Natural killer cell (primary cell): ENCODE measurements around the gene SCAMP4. TPM values are rescaled to one million over a fixed set of nuclear protein-coding genes. Genes with fewer than 3 reads are reported as not detected.
A peak's percentile ranks its signal among the peaks of the same experiment; 100 is the strongest.

Source experiments
- ATAC-seq, 3 donors: fragments of 150-1000 bp in 2 of 3; fragments of 200-7000 bp in 1 of 3; cut with Tn5 transposase; 1 replicate in 1 of 3; 2 replicates in 2 of 3; pipeline ENCODE4 v1.10.0; 2021; ENCODE audit warnings: mild to moderate bottlenecking in 2 of 3, moderate library complexity in 2 of 3
- DNase-seq, 2 donors: peaks; one replicate each; pipeline versions ENCODE4 v3.0.0 to v3.0.0-alpha.2; 2013 to 2021; ENCODE audit warnings: mixed read lengths in 1 of 2
- H3K27ac ChIP-seq: one replicate; pipeline ENCODE4 v1.5.1; 2013; ENCODE audit warnings: mild to moderate bottlenecking, low read length
- H3K27me3 ChIP-seq: one replicate; pipeline ENCODE4 v1.6.1; 2013; ENCODE audit warnings: low read length; ENCODE audit not compliant: control insufficient read depth, insufficient read depth
- H3K36me3 ChIP-seq: one replicate; pipeline ENCODE4 v1.6.1; 2013; ENCODE audit warnings: low read length; ENCODE audit not compliant: control insufficient read depth, insufficient read depth
- H3K4me1 ChIP-seq: one replicate; pipeline ENCODE4 v1.6.1; 2013; ENCODE audit warnings: low read length; ENCODE audit not compliant: control insufficient read depth, insufficient read depth
- H3K4me3 ChIP-seq: one replicate; pipeline ENCODE4 v1.5.1; 2013; ENCODE audit warnings: low read length
- H3K9me3 ChIP-seq: one replicate; pipeline ENCODE4 v1.6.1; 2013; ENCODE audit warnings: low read length; ENCODE audit not compliant: control insufficient read depth, insufficient read depth
- H3K27ac Mint-ChIP-seq, 2 donors: one replicate each; pipeline ENCODE4 v1.8.0; 2022; ENCODE audit warnings: mild to moderate bottlenecking in 2 of 2, mixed read lengths in 2 of 2, moderate library complexity in 1 of 2
- H3K27me3 Mint-ChIP-seq, 2 donors: one replicate each; pipeline ENCODE4 v1.8.0; 2022; ENCODE audit warnings: low read depth in 2 of 2, mixed read lengths in 2 of 2
- H3K36me3 Mint-ChIP-seq: one replicate; pipeline ENCODE4 v1.8.0; 2022; ENCODE audit warnings: mixed read lengths
- H3K4me1 Mint-ChIP-seq, 2 donors: one replicate each; pipeline ENCODE4 v1.8.0; 2022; ENCODE audit warnings: mixed read lengths in 2 of 2
- H3K4me3 Mint-ChIP-seq: one replicate; pipeline ENCODE4 v1.8.0; 2022; ENCODE audit warnings: mild to moderate bottlenecking, moderate library complexity, mixed read lengths
- H3K9me3 Mint-ChIP-seq, 2 donors: one replicate each; pipeline ENCODE4 v1.8.0; 2022; ENCODE audit warnings: mixed read lengths in 2 of 2
- CTCF ChIP-seq: fragments of 200-600 bp; IDR thresholded peaks from one replicate; pipeline ENCODE4 v1.8.0; 2022; ENCODE audit warnings: antibody characterized with exemption
- WGBS: methylation state at CpG from one replicate; pipeline ENCODE4 v1.1.7; 2013; ENCODE audit warnings: missing lambda C conversion rate; ENCODE audit not compliant: insufficient coverage; 5-methylcytosine and 5-hydroxymethylcytosine counted together
- intact Hi-C: fragments of 100-400 bp; cut with micrococcal nuclease; formaldehyde crosslinking; loops from one replicate; pipeline ENCODE4 v1.14.2; 2022
- total RNA-seq, 4 donors: library from RNA; stranded (reverse); fragments of 120-200 nt in 1 of 4; gene quantifications; one replicate each; pipeline versions ENCODE4 v1.2.3 to v1.2.4, GENCODE V29; 2013 to 2022

The SCAMP4 gene
- total RNA-seq, 3 donors from 2014 or later (not counting 1 experiment from before 2014, with no cell fraction given), result 43.1 to 53.7 (median 46.9) TPM

GRCh38 chr19:1942934-1943555 is 37.8 kb downstream of the SCAMP4 start:
- no peaks in the 10 kb centered on the region for H3K27me3 Mint-ChIP-seq
- intact Hi-C loops, result no loop called here

GRCh38 chr19:1943661-1944087 is 38.5 kb downstream of the SCAMP4 start:
- Mint-ChIP-seq H3K27ac (peak overlapping the region; percentile 94 to 96), H3K36me3 (no peaks in the 10 kb centered on the region), H3K27me3 (no peaks in the 10 kb centered on the region), H3K4me3 (peak overlapping the region; percentile 94), H3K4me1 (peaks cover 19 to 44% of the 10 kb centered on the region in 2 donors), H3K9me3 (no peaks in the 10 kb centered on the region)
- H3K27ac ChIP-seq, result peak overlapping the region; percentile 99
- peaks cover 61% of the 10 kb centered on the region for H3K4me1 ChIP-seq
- no peaks in the 10 kb centered on the region for H3K27me3 ChIP-seq
- 81% methylated on average over 22 of the region's 22 CpGs for WGBS
- no peak overlapping the region for H3K4me3 ChIP-seq
- intact Hi-C loops, result no loop called here
- ATAC-seq, result no peak
- no peak for DNase-seq
- no peaks in the 10 kb centered on the region for H3K9me3 ChIP-seq
- TF ChIP-seq CTCF, result no peak
- H3K36me3 ChIP-seq, result peaks cover 3% of the 10 kb centered on the region

More at GRCh38 chr19:1942934-1943555, 37.8 kb downstream of the SCAMP4 start:
- Histone ChIP-seq H3K27ac (peak overlapping the region; percentile 99), H3K4me1 (peaks cover 60% of the 10 kb centered on the region), H3K36me3 (peaks cover 3% of the 10 kb centered on the region), H3K27me3 (no peaks in the 10 kb centered on the region), H3K9me3 (no peaks in the 10 kb centered on the region), H3K4me3 (peak overlapping the region; percentile 78)
- DNase-seq, result peak in 1 of 2 donors; percentile 61
- H3K27ac Mint-ChIP-seq, result peak overlapping the region; percentile 94 to 96
- peaks cover 16 to 41% of the 10 kb centered on the region in 2 donors for H3K4me1 Mint-ChIP-seq
- no peaks in the 10 kb centered on the region for H3K36me3 Mint-ChIP-seq
- no peaks in the 10 kb centered on the region for H3K9me3 Mint-ChIP-seq
- 4% methylated on average over 21 of the region's 21 CpGs for WGBS
- H3K4me3 Mint-ChIP-seq, result peak overlapping the region; percentile 94
- ATAC-seq, result no peak
- no peak for TF ChIP-seq CTCF

GRCh38 chr19:1944088-1944915 is 39.1 kb downstream of the SCAMP4 start:
- H3K36me3 Mint-ChIP-seq, result no peaks in the 10 kb centered on the region
- no peak for TF ChIP-seq CTCF
- peaks cover 9% of the 10 kb centered on the region for H3K36me3 ChIP-seq
- no peaks in the 10 kb centered on the region for H3K27me3 ChIP-seq
- H3K9me3 ChIP-seq, result no peaks in the 10 kb centered on the region
- ATAC-seq, result no peak
- H3K9me3 Mint-ChIP-seq, result no peaks in the 10 kb centered on the region
- 83% methylated on average over 42 of the region's 42 CpGs for WGBS
- H3K4me1 ChIP-seq, result peaks cover 61% of the 10 kb centered on the region
- intact Hi-C loops, result no loop called here
- DNase-seq, result no peak
- peak overlapping the region; percentile 99 for H3K27ac ChIP-seq
- no peaks in the 10 kb centered on the region for H3K27me3 Mint-ChIP-seq
- peaks cover 25 to 48% of the 10 kb centered on the region in 2 donors for H3K4me1 Mint-ChIP-seq
- peak overlapping the region; percentile 94 to 96 for H3K27ac Mint-ChIP-seq
- peak overlapping the region; percentile 35 for H3K4me3 Mint-ChIP-seq
- no peak overlapping the region for H3K4me3 ChIP-seq
